ENCODE results near the gene PEX7. TPM values are rescaled to one million over a fixed set of nuclear protein-coding genes. Genes with fewer than 3 reads are reported as not detected.

PEX7 gene, protein sequence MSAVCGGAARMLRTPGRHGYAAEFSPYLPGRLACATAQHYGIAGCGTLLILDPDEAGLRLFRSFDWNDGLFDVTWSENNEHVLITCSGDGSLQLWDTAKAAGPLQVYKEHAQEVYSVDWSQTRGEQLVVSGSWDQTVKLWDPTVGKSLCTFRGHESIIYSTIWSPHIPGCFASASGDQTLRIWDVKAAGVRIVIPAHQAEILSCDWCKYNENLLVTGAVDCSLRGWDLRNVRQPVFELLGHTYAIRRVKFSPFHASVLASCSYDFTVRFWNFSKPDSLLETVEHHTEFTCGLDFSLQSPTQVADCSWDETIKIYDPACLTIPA
- 1 to 10 TPM; 3.4 to 5.7 TPM for total RNA-seq

DNA sequence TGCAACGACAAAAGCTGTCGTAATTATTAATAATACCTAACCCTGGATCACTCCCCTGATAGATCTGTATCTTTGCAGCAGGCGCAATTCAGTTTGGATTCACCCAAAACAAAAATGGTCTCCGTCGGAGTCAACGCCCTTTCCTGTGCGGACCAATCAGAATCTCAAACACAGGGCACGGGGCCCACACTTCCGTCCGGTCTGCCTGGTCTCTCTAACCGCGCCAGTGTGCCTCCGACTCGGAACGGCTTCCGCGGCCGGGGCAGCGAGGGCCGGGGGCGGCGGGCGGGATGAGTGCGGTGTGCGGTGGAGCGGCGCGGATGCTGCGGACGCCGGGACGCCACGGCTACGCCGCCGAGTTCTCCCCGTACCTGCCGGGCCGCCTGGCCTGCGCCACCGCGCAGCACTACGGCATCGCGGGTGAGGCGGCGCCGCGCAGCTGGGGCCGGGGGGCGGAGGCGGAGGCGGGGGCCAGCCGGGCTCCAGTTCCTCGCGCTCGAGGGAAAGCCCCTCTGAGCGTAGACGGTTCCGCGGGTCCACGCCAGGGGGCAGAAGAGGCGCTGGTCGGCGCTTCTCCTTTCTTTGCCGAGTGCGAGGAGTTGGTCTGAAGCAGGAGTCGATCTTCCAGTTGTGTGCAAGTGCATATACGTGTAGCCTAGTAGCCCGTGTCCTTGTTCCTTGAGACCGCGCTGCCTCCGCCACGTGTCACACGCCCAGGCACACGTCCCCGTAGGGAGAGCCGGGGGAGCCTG, at the start of gene PEX7:
Gene PEX7 (plus strand): TSS at position 217 of the 752 bp plus-strand sequence. CDS start 74 bp downstream, at position 291.
- H3K9me3 Mint-ChIP-seq: no peaks in the 10 kb centered on the region
- peak; percentile 96 for ATAC-seq (replicated peaks)
- no peaks in the 10 kb centered on the region for H3K27me3 Mint-ChIP-seq
- peak within 1 kb of the TSS; percentile 96 for H3K27ac Mint-ChIP-seq
- peaks cover 5% of the 10 kb centered on the region for H3K4me1 Mint-ChIP-seq
- peaks cover 22% of the 10 kb centered on the region for H3K36me3 Mint-ChIP-seq (ENCODE audit: low read depth)
- peak within 1 kb of the TSS; percentile 92 for H3K4me3 Mint-ChIP-seq

DNA sequence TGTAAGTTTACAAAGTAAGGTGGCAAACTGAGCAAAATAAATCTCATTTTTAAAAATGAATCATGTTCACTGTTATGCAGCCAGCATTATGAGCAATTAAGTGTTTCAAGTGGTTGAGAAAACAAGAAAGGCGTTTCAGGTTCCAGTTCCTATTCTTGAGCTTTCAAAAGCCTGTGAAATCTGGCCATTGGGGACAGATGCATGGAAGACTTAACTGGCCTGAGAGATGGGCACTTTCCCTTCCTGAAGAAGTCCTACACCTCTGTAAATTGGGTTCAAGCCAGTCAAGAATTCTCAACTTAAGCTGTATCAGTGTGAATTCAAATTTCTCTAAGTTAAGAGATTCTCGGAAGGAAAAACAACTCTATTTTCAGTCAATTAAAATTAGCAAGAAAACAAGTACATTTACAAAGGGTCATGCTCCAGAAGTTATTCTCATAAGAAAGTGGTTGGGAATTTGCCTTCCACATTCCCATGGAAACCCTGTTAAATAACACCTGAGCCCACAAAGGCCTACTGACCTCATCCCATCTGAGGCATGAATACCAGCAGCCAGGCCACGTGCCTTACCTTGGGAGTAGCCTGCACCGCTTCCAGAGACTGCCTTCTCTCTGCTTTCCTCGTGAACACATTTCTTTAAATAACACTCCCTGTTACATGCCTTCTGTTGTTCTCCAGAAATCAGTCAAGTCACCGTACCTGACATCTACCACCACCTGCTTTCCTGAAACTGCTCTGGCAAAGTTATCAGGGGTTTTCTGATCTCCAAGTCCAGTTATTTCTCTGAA, 49.5 kb upstream of the PEX7 start:
- Mint-ChIP-seq H3K9me3 (peaks cover 3% of the 10 kb centered on the region), H3K36me3 (ENCODE audit: low read depth) (no peaks in the 10 kb centered on the region), H3K27ac (peak overlapping the region; percentile 87), H3K4me3 (peak overlapping the region; percentile 67), H3K4me1 (peaks cover 61% of the 10 kb centered on the region), H3K27me3 (no peaks in the 10 kb centered on the region)
- ATAC-seq (replicated peaks): peak; percentile 81

DNA sequence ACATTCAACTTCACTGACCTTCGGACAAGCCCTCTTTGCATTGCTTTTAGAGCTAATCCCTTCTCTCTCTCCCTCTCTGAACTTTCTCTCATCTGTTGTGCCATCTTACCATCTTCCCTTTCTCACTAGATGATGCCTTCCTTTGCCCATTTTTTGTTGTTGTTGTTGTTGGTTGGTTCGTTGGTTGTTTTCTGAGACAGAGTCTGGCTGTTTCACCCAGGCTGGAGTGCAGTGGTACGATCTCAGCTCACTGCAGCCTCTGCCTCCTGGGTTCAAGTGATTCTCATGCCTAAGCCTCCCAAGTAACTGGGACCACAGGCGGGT, 49.0 kb upstream of the PEX7 start:
- Mint-ChIP-seq H3K9me3 (peaks cover 3% of the 10 kb centered on the region), H3K27me3 (no peaks in the 10 kb centered on the region), H3K4me1 (peaks cover 57% of the 10 kb centered on the region), H3K27ac (peak overlapping the region; percentile 87), H3K36me3 (ENCODE audit: low read depth) (no peaks in the 10 kb centered on the region), H3K4me3 (peak overlapping the region; percentile 67)
- ATAC-seq (replicated peaks): no peak

DNA sequence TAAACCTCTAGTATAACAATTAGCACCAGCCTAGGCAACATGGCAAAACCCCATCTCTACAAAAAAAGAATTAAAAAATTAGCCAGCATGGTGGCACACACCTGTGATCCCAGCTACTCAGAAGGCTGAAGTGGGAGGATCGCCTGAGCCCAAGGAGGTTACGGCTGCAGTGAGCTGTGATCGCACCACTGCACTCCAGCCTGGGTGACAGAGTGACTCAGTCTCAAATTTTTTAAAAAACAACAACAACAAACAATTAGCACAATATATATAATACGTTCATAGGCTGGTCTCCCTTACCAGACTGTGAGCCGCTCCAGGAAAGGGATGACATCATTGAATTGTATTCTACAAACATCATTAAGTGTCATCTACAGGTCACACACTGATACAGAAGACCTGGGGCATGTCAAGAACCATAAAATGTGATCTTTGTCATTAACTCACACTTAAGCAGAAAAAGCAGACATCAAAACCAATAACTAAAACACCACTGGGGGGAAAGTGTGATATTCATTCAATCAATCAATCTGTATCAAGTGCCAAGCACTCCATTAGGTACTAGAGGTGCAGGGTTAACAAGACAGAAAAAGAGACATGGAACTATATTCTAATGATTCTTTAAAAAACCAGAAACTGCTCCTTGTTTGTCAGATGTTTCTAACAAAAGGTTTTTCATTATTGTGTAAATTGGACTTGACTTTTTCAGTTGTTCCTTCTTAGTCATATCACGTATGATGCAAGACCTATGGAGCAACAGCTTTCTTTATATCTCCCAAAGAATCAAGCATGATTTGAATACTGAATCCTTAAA, 48.0 kb upstream of the PEX7 start:
- H3K27me3 Mint-ChIP-seq: no peaks in the 10 kb centered on the region
- H3K27ac Mint-ChIP-seq: peak overlapping the region; percentile 87
- peak; percentile 11 for ATAC-seq (replicated peaks)
- H3K36me3 Mint-ChIP-seq (ENCODE audit: low read depth): no peaks in the 10 kb centered on the region
- H3K4me1 Mint-ChIP-seq: peaks cover 51% of the 10 kb centered on the region
- H3K9me3 Mint-ChIP-seq: no peaks in the 10 kb centered on the region
- peak overlapping the region; percentile 67 for H3K4me3 Mint-ChIP-seq

DNA sequence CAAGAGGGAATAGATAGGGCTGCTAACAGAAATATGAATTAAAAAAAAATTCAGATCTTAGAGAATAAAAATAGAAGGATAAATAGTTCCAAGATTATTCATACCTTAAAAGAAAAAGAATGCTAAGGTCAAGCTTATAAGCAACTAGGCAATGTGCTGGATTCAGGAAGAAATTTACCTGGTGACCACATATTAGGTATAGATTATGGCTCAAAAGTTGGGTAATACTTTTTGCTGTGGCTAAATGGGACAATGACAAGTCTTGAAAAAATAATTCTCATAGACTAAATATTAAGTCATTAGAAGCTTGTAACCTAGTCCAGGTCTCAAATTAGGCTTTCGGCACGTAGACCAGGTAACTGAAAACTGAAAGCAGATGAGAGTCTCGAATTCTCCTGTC, 47.3 kb upstream of the PEX7 start:
- no peak for ATAC-seq (replicated peaks)
- H3K4me1 Mint-ChIP-seq: peaks cover 51% of the 10 kb centered on the region
- H3K4me3 Mint-ChIP-seq: peak overlapping the region; percentile 67
- H3K27me3 Mint-ChIP-seq: no peaks in the 10 kb centered on the region
- H3K9me3 Mint-ChIP-seq: no peaks in the 10 kb centered on the region
- peak overlapping the region; percentile 87 for H3K27ac Mint-ChIP-seq
- no peaks in the 10 kb centered on the region for H3K36me3 Mint-ChIP-seq (ENCODE audit: low read depth)

DNA sequence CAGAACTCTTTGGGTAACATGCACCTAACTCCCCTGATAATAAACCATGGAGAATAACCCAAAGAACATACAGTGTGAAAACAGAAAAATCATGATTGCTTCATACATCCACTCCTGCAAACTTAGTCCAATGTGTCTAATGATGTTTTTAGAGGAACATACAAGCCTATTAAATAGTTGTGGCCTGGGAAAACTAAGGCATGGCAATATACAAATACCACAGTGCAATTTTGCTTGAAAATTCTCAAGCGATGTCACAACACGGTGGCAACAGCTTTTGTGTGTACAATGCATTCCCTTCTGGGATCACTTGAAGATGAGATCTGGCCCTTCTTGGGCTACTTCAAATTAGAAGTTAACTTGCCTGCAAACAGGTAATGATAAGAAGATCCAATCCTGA, 46.8 kb upstream of the PEX7 start:
- H3K27ac Mint-ChIP-seq: peak overlapping the region; percentile 24
- H3K27me3 Mint-ChIP-seq: no peaks in the 10 kb centered on the region
- H3K9me3 Mint-ChIP-seq: no peaks in the 10 kb centered on the region
- peaks cover 51% of the 10 kb centered on the region for H3K4me1 Mint-ChIP-seq
- no peaks in the 10 kb centered on the region for H3K36me3 Mint-ChIP-seq (ENCODE audit: low read depth)
- peak overlapping the region; percentile 67 for H3K4me3 Mint-ChIP-seq
- no peak for ATAC-seq (replicated peaks)

DNA sequence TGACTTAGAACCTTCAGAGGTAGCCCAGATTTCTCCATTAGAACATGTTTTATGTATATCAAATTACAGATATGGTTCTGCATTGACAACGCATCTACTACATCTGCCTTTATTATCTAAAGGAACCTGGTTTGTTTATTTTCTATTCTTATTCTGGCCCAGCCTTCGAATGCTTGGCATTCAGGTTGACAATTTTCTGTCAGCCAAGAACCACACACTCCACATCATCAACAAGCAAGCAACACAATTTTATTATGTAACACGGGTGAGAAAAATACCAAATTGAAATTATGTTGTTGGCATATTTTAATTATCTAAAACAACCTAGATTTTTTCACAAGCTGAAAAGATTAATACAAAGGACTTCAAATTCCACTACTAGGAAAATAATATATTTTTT, 44.7 kb upstream of the PEX7 start:
- ATAC-seq (replicated peaks): no peak
- no peak overlapping the region for H3K4me3 Mint-ChIP-seq
- no peaks in the 10 kb centered on the region for H3K27me3 Mint-ChIP-seq
- H3K4me1 Mint-ChIP-seq: peaks cover 41% of the 10 kb centered on the region
- no peak overlapping the region for H3K27ac Mint-ChIP-seq
- no peaks in the 10 kb centered on the region for H3K9me3 Mint-ChIP-seq
- H3K36me3 Mint-ChIP-seq (ENCODE audit: low read depth): no peaks in the 10 kb centered on the region

DNA sequence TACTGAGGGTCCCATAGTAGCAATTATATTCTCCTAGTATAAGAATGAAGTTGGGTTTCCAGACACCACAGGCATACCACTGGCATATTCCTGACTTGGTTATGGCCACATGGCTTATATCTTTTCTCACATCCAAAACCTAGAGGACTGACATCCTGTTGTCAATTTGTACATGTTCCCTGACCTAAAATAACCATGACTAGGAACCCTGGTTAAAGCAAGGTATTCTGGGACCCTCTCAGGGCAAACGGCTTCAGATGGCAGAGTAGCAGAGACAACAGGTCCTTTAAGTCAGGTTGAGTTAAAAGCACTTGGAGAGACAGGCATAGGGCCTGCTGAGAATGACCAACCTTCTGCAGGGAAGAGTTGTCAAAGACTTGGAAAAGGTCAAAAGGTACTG, 42.7 kb upstream of the PEX7 start:
- Mint-ChIP-seq H3K27ac (no peak overlapping the region), H3K9me3 (no peaks in the 10 kb centered on the region), H3K27me3 (no peaks in the 10 kb centered on the region), H3K4me3 (no peak overlapping the region), H3K4me1 (peaks cover 36% of the 10 kb centered on the region), H3K36me3 (ENCODE audit: low read depth) (peaks cover 15% of the 10 kb centered on the region)
- no peak for ATAC-seq (replicated peaks)

DNA sequence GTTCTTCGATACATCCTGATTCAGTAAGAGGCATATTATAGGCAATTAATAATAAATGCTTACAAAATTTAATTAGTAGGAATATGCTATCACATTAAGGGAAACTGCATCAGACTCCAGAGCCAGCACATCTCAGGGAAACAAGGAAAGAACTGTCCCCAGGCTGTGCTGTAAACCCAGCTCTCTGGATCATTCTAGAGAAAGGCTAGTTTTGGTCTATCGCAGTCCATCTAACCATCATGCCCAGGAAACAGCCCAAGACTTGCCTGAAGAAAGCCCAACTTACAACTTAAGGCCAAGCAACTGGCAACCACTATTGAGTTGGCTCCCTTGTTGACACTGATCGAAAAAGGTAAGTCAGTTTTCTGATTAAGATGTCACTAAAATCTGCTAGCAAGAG, 41.4 kb upstream of the PEX7 start:
- no peak for ATAC-seq (replicated peaks)
- Mint-ChIP-seq H3K27ac (no peak overlapping the region), H3K4me3 (peak overlapping the region; percentile 97), H3K4me1 (peaks cover 37% of the 10 kb centered on the region), H3K27me3 (no peaks in the 10 kb centered on the region), H3K36me3 (ENCODE audit: low read depth) (peaks cover 19% of the 10 kb centered on the region), H3K9me3 (no peaks in the 10 kb centered on the region)

DNA sequence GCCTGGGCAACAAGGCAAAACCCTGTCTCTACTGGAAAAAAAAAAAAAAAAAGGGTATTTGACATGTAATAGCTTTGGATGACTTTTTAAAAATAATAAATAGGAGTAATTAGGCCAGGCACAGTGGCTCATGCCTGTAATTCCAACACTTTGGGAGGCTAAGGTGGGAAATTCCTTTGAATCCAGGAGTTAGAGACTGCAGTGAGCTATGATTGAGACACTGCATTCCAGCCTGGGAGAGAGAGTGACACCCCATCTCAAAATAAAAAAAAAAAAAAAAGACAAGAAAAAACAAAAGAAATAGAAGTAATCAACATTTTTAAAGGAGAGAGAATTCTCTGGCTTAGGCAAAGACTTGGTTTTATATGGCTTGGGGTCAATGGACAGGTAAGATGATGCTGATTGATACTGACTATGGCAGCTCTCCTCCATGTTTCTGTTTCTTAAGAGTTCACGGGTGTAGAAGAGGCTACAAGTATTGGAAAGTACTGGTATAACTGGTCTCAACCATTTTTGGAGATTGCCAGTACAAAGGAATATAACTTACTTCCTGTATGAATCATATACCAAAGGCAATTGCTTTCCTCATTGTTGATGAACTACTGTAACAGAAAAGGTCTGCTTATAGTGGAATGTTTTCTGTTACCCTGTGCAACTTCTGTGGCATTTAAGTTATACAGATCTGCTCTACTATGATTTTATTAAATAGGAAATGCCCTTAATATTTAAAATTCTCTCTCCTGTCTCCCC, 40.2 kb upstream of the PEX7 start:
- H3K27ac Mint-ChIP-seq: peak overlapping the region; percentile 91
- peaks cover 19% of the 10 kb centered on the region for H3K36me3 Mint-ChIP-seq (ENCODE audit: low read depth)
- ATAC-seq (replicated peaks): peak; percentile 85
- H3K27me3 Mint-ChIP-seq: no peaks in the 10 kb centered on the region
- peak overlapping the region; percentile 97 for H3K4me3 Mint-ChIP-seq
- no peaks in the 10 kb centered on the region for H3K9me3 Mint-ChIP-seq
- peaks cover 42% of the 10 kb centered on the region for H3K4me1 Mint-ChIP-seq

DNA sequence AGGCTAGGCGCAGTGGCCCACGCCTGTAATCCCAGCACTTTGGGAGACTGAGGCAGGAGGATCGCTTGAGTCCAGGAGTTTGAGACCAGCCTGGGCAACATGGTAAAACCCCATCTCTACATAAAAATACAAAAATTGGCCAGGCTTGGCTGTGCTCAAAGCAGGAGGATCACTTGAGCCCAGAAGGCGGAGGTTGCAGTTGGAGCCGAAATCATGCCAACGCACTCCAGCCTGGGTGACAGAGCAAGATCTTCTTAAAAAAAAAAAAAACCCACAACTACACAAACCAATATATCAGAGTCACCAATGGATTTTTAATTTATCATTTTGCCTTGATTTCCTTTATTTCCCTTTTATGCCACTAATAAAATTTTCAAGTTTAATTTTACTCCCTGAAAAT, 39.4 kb upstream of the PEX7 start:
- ATAC-seq (replicated peaks): no peak
- H3K27me3 Mint-ChIP-seq: no peaks in the 10 kb centered on the region
- H3K27ac Mint-ChIP-seq: peak overlapping the region; percentile 91
- peak overlapping the region; percentile 97 for H3K4me3 Mint-ChIP-seq
- H3K36me3 Mint-ChIP-seq (ENCODE audit: low read depth): peaks cover 23% of the 10 kb centered on the region
- H3K9me3 Mint-ChIP-seq: no peaks in the 10 kb centered on the region
- H3K4me1 Mint-ChIP-seq: peaks cover 45% of the 10 kb centered on the region

DNA sequence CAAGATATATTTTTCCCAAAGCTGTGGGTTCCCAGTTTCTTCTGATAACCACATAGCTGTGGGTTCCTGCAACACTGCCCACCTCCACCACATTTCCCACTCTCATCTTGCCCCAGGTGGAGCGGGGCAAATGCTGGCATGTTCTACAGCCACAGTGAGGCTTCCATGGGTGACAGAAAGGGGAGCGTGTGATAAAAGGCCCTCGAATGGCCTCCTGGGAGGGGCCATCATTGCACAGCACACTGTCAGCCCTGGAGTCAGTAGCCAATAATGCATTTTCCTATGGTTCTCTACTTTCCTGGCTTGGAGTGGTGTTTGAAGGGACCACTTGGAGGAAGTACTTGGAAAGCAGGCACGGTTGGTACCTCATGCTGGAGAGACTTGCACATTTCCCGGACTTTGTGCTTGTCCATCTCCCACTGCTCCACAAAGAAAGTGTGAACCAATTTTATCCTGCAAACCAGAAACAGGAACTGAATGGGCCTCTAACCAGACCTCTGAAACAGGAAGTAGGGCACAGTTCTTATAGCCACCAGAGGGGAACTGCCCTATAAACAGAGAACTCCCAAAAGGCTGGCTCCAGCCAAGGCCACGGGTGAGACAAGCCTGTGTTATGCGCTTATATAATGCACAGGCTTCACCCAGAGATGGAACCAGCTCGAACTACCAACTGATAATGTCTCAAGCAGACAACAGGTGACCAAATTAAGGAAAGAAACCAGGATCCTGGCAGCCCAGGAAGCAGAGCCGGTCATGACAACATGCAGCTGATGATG, 38.7 kb upstream of the PEX7 start:
- H3K9me3 Mint-ChIP-seq: no peaks in the 10 kb centered on the region
- ATAC-seq (replicated peaks): no peak
- peak overlapping the region; percentile 91 for H3K27ac Mint-ChIP-seq
- H3K4me1 Mint-ChIP-seq: peaks cover 51% of the 10 kb centered on the region
- H3K27me3 Mint-ChIP-seq: no peaks in the 10 kb centered on the region
- H3K4me3 Mint-ChIP-seq: peak overlapping the region; percentile 97
- peaks cover 30% of the 10 kb centered on the region for H3K36me3 Mint-ChIP-seq (ENCODE audit: low read depth)

DNA sequence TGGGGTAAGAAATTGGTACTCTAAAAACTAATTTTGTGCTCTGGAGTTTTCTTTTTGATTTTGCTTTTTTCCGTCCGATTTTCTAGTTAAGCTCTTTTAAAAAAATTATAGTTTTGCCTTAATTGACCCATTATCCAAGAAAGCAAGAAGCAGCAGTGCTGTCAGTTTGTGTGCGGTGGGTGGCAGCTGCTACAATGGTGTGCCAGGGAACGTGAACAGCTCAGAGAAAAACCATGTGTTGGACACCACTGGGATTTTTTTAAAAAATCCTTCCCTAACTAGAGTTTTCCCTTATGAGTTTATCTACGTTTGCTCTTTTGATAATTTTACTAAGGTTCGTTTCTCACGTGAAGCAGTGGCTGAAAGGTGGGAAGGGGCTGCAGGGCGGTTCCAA, 38.1 kb upstream of the PEX7 start:
- H3K27me3 Mint-ChIP-seq: no peaks in the 10 kb centered on the region

More for the DNA sequence above, 38.1 kb upstream of the PEX7 start:
- peaks cover 31% of the 10 kb centered on the region for H3K36me3 Mint-ChIP-seq (ENCODE audit: low read depth)
- H3K9me3 Mint-ChIP-seq: no peaks in the 10 kb centered on the region
- ATAC-seq (replicated peaks): no peak
- H3K27ac Mint-ChIP-seq: peak overlapping the region; percentile 91
- peaks cover 52% of the 10 kb centered on the region for H3K4me1 Mint-ChIP-seq
- H3K4me3 Mint-ChIP-seq: peak overlapping the region; percentile 97

All from activated T-helper 17 cell treated with anti-CD3 and anti-CD28 coated beads, Interleukin-2, amount 50 U/mL, for 72 hours (primary cell).